ENCODE data around the gene AGBL1.

Gene AGBL1

GRCh38 chr15:86103825-86104224 lies 24.2 kb downstream of the AGBL1 start:
- Histone ChIP-seq H4K20me1 (ENCODE audit: low read depth, low read length) (no peaks in the 10 kb centered on the region), H2AFZ (ENCODE audit: low read depth, low read length, severe bottlenecking) (no peak overlapping the region), H3K79me2 (ENCODE audit: insufficient read depth, low read length) (no peaks in the 10 kb centered on the region), H3K9me3 (ENCODE audit: insufficient read depth, low read length) (no peaks in the 10 kb centered on the region), H3K27me3 (ENCODE audit: low read length) (no peaks in the 10 kb centered on the region), H3K4me3 (ENCODE audit: insufficient read depth, low read length, poor library complexity, severe bottlenecking) (no peak overlapping the region), H3F3A (ENCODE audit: insufficient read depth) (no peaks in the 10 kb centered on the region), H3K9me2 (replicated peaks; ENCODE audit: insufficient read depth, low read length) (no peaks in the 10 kb centered on the region), H3K9ac (ENCODE audit: low read length) (no peak overlapping the region), H3K27ac (ENCODE audit: low read depth, low read length) (no peak overlapping the region), H3K4me2 (ENCODE audit: low read depth, low read length, poor library complexity, severe bottlenecking) (no peak overlapping the region), H3K36me3 (ENCODE audit: low read length) (no peaks in the 10 kb centered on the region)
- TF ChIP-seq EZH2phosphoT487 (conservative IDR thresholded peaks at IDR 0.05; ENCODE audit: low read length) = no peak
- TF ChIP-seq CTCF (IDR thresholded peaks at IDR 0.05; ENCODE audit: insufficient read depth, low read length, poor library complexity, severe bottlenecking) = no peak

- no peak overlapping the region for H2AFZ ChIP-seq (ENCODE audit: low read depth, low read length, severe bottlenecking)
- no peaks in the 10 kb centered on the region for H3K9me2 ChIP-seq (replicated peaks; ENCODE audit: insufficient read depth, low read length)
- H3K27ac ChIP-seq (ENCODE audit: low read depth, low read length) = no peak overlapping the region
- H3K27me3 ChIP-seq (ENCODE audit: low read length) = no peaks in the 10 kb centered on the region
- TF ChIP-seq EZH2phosphoT487 (conservative IDR thresholded peaks at IDR 0.05; ENCODE audit: low read length) (no peak), CTCF (IDR thresholded peaks at IDR 0.05; ENCODE audit: insufficient read depth, low read length, poor library complexity, severe bottlenecking) (no peak)
- no peak overlapping the region for H3K4me3 ChIP-seq (ENCODE audit: insufficient read depth, low read length, poor library complexity, severe bottlenecking)
- no peaks in the 10 kb centered on the region for H3K9me3 ChIP-seq (ENCODE audit: insufficient read depth, low read length)
- H3F3A ChIP-seq (ENCODE audit: insufficient read depth) = no peaks in the 10 kb centered on the region
- no peaks in the 10 kb centered on the region for H4K20me1 ChIP-seq (ENCODE audit: low read depth, low read length)
- H3K79me2 ChIP-seq (ENCODE audit: insufficient read depth, low read length) = no peaks in the 10 kb centered on the region
- H3K9ac ChIP-seq (ENCODE audit: low read length) = no peak overlapping the region
- no peaks in the 10 kb centered on the region for H3K36me3 ChIP-seq (ENCODE audit: low read length)
- H3K4me2 ChIP-seq (ENCODE audit: low read depth, low read length, poor library complexity, severe bottlenecking) = no peak overlapping the region
These were observed 26.6 kb downstream of the AGBL1 start for GRCh38 chr15:86106306-86106705.

- no peaks in the 10 kb centered on the region for H3F3A ChIP-seq (ENCODE audit: insufficient read depth)
These were observed 35.6 kb downstream of the AGBL1 start for GRCh38 chr15:86115145-86115801.

More at GRCh38 chr15:86115145-86115801, 35.6 kb downstream of the AGBL1 start:
- Histone ChIP-seq H3K36me3 (ENCODE audit: low read length) (no peaks in the 10 kb centered on the region), H3K27ac (ENCODE audit: low read depth, low read length) (no peak overlapping the region), H4K20me1 (ENCODE audit: low read depth, low read length) (no peaks in the 10 kb centered on the region), H3K4me3 (ENCODE audit: insufficient read depth, low read length, poor library complexity, severe bottlenecking) (no peak overlapping the region), H3K9me2 (replicated peaks; ENCODE audit: insufficient read depth, low read length) (no peaks in the 10 kb centered on the region), H3K27me3 (ENCODE audit: low read length) (no peaks in the 10 kb centered on the region; the same call in 1 of the 2 replicates), H3K9ac (ENCODE audit: low read length) (no peak overlapping the region), H3K79me2 (ENCODE audit: insufficient read depth, low read length) (no peaks in the 10 kb centered on the region), H3K9me3 (ENCODE audit: insufficient read depth, low read length) (no peaks in the 10 kb centered on the region), H3K4me2 (ENCODE audit: low read depth, low read length, poor library complexity, severe bottlenecking) (no peak overlapping the region), H2AFZ (ENCODE audit: low read depth, low read length, severe bottlenecking) (no peak overlapping the region)
- TF ChIP-seq EZH2phosphoT487 (conservative IDR thresholded peaks at IDR 0.05; ENCODE audit: low read length) (no peak), CTCF (IDR thresholded peaks at IDR 0.05; ENCODE audit: insufficient read depth, low read length, poor library complexity, severe bottlenecking) (no peak)

Data from SU-DHL-6 (cell line).